Measurements from ENCODE around the gene MBD5.

DNA sequence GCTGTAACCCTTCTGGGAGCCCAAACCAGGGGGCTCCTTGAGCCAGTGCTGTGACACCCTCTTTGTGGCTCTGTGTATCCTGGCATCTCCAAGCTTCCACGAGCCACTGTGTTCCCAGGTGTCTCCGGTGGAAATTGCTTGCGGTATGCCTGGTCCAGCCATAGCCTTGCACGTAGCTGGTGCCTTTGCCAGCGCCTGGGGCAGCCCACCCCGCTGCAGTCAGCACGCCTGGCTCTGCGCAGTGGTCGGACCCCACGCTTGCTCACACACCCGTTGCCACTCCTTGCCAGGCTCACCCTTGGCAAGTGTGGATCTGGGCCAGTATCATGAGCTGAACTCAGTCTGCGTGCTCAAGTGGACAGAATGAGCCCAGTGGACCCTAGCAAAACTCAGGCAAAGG, 152.3 kb downstream of the MBD5 start:
- no peak for TF ChIP-seq EZH2phosphoT487 (IDR thresholded peaks at IDR 0.05; ENCODE audit: borderline replicate concordance, low read depth, low read length)
- TF ChIP-seq, protein P1, sequence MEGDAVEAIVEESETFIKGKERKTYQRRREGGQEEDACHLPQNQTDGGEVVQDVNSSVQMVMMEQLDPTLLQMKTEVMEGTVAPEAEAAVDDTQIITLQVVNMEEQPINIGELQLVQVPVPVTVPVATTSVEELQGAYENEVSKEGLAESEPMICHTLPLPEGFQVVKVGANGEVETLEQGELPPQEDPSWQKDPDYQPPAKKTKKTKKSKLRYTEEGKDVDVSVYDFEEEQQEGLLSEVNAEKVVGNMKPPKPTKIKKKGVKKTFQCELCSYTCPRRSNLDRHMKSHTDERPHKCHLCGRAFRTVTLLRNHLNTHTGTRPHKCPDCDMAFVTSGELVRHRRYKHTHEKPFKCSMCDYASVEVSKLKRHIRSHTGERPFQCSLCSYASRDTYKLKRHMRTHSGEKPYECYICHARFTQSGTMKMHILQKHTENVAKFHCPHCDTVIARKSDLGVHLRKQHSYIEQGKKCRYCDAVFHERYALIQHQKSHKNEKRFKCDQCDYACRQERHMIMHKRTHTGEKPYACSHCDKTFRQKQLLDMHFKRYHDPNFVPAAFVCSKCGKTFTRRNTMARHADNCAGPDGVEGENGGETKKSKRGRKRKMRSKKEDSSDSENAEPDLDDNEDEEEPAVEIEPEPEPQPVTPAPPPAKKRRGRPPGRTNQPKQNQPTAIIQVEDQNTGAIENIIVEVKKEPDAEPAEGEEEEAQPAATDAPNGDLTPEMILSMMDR (conservative IDR thresholded peaks at IDR 0.05; ENCODE audit: low read length), result no peak
